Measurements from ENCODE around the gene ASPHD2. TPM values are rescaled to one million over a fixed set of nuclear protein-coding genes. Genes with fewer than 3 reads are reported as not detected.
A peak's percentile ranks its signal among the peaks of the same experiment; 100 is the strongest.

The ASPHD2 gene
- total RNA-seq, 1 experiment from 2014 or later, result 1.4 TPM

DNA sequence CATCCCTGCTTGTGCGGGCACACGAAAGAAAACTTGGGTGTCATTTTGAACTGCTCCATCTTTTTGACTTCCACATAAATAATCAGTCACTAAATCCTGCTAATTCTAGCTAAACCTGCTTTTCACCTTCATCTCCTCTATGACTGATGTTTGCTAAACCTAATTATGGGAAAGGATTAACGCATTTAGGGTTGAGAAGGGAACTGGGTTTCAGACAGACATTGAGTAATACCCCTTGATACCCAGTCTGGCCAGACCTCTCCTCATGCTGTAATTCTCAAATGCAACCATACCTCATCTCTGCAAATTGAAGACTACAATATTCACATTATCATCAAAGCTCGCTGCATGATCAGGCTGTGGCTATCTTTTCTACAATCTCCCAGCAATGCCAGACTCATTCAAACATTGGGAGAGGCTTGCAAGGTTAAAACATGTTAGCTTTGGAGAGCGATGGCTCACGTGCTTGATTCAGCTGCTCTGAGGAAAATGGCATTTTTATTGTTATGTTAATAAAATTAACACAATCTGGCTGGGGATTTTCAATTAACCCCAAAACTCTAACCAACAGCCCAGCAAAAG, 52.1 kb downstream of the ASPHD2 start:
- ChIA-PET CTCF (no interaction called here), POLR2A (ENCODE audit: low non-redundant PET) (no interaction called here)
- TF ChIP-seq, protein P1, sequence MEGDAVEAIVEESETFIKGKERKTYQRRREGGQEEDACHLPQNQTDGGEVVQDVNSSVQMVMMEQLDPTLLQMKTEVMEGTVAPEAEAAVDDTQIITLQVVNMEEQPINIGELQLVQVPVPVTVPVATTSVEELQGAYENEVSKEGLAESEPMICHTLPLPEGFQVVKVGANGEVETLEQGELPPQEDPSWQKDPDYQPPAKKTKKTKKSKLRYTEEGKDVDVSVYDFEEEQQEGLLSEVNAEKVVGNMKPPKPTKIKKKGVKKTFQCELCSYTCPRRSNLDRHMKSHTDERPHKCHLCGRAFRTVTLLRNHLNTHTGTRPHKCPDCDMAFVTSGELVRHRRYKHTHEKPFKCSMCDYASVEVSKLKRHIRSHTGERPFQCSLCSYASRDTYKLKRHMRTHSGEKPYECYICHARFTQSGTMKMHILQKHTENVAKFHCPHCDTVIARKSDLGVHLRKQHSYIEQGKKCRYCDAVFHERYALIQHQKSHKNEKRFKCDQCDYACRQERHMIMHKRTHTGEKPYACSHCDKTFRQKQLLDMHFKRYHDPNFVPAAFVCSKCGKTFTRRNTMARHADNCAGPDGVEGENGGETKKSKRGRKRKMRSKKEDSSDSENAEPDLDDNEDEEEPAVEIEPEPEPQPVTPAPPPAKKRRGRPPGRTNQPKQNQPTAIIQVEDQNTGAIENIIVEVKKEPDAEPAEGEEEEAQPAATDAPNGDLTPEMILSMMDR (conservative IDR thresholded peaks at IDR 0.05; ENCODE audit: low read depth, low read length), result no peak
- TF ChIP-seq EZH2 (IDR thresholded peaks at IDR 0.05; ENCODE audit: borderline replicate concordance, low read depth, low read length, poor library complexity, severe bottlenecking), result no peak
- no peaks in the 10 kb centered on the region for H3K9me3 ChIP-seq (ENCODE audit: low read depth, low read length, poor library complexity, severe bottlenecking)
- H3K36me3 ChIP-seq (ENCODE audit: insufficient read depth, low read length, poor library complexity, severe bottlenecking), result peaks cover 19% of the 10 kb centered on the region
- no peak for DNase-seq (ENCODE audit: low spot score)
- peak overlapping the region; percentile 33 for H3K4me3 ChIP-seq (ENCODE audit: low read depth, low read length, poor library complexity, severe bottlenecking)
- peaks cover 39% of the 10 kb centered on the region for H3K4me1 ChIP-seq (ENCODE audit: insufficient read depth, low read length, poor library complexity, severe bottlenecking)
- BruUV-seq (replicated peaks), result no TSS peak
- intact Hi-C loops (cut with micrococcal nuclease; ENCODE audit: unreplicated experiment), result no loop called here
- no peaks in the 10 kb centered on the region for H3K27me3 ChIP-seq (replicated peaks; ENCODE audit: insufficient read depth, low read depth, low read length, poor library complexity)
- peak overlapping the region; percentile 33 for H3K27ac ChIP-seq (ENCODE audit: low read depth, low read length, poor library complexity, severe bottlenecking)

DNA sequence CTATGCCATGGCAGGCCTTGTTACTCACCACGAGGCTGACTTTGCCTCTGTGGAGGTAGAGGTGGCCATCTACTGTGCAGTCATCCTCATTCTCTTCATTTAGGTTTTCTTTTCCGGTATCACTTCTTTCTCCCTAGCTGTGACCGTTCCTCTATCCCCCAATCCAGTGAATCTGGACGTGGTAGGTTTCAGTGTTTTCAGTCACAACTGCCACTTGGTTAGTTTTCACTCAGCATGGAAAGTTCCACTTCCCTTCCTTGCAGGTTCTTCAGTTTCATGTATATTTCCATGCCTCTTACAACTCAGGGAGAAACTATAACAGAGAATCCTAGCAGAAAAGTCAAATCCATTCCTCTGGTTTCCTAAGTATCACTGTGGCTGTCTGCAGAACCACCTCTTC, 52.6 kb downstream of the ASPHD2 start:
- intact Hi-C loops (cut with micrococcal nuclease; ENCODE audit: unreplicated experiment), result no loop called here
- ChIA-PET CTCF (no interaction called here), POLR2A (ENCODE audit: low non-redundant PET) (no interaction called here)
- H3K4me1 ChIP-seq (ENCODE audit: insufficient read depth, low read length, poor library complexity, severe bottlenecking), result peaks cover 39% of the 10 kb centered on the region
- no peak for DNase-seq (ENCODE audit: low spot score)
- no peaks in the 10 kb centered on the region for H3K27me3 ChIP-seq (replicated peaks; ENCODE audit: insufficient read depth, low read depth, low read length, poor library complexity)
- H3K27ac ChIP-seq (ENCODE audit: low read depth, low read length, poor library complexity, severe bottlenecking), result peak overlapping the region; percentile 33
- peaks cover 14% of the 10 kb centered on the region for H3K36me3 ChIP-seq (ENCODE audit: insufficient read depth, low read length, poor library complexity, severe bottlenecking)
- BruUV-seq (replicated peaks), result no TSS peak
- no peak overlapping the region for H3K4me3 ChIP-seq (ENCODE audit: low read depth, low read length, poor library complexity, severe bottlenecking)
- H3K9me3 ChIP-seq (ENCODE audit: low read depth, low read length, poor library complexity, severe bottlenecking), result no peaks in the 10 kb centered on the region
- TF ChIP-seq, protein P1 (conservative IDR thresholded peaks at IDR 0.05; ENCODE audit: low read depth, low read length), result no peak
- TF ChIP-seq EZH2 (IDR thresholded peaks at IDR 0.05; ENCODE audit: borderline replicate concordance, low read depth, low read length, poor library complexity, severe bottlenecking), result no peak

DNA sequence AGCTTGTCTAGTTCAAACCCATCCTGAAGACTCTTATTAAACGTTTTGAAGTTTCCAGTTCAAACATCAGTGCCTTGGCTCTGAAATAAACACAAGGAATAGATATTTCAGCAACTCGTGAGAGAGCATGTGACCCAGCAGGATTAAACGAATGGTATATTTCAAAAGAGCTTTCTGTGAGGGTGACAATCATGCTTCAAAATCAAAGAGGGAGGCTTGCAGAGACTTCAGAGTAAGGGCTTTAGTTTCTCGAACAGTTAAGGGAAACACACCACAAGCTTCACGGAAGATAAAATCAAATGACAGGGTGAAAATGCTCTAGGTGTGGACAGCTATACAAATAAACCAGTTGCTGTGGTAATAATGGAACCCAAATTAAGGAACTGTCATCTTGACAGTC, 53.1 kb downstream of the ASPHD2 start:
- ChIA-PET CTCF (interaction anchor here (0.5 kb wide), 1 partner anchor 118 kb away, joined by 6 read pairs; no protein-coding TSS in a partner anchor), POLR2A (ENCODE audit: low non-redundant PET) (no interaction called here)
- H3K27ac ChIP-seq (ENCODE audit: low read depth, low read length, poor library complexity, severe bottlenecking), result peak overlapping the region; percentile 33
- H3K27me3 ChIP-seq (replicated peaks; ENCODE audit: insufficient read depth, low read depth, low read length, poor library complexity), result no peaks in the 10 kb centered on the region
- intact Hi-C loops (cut with micrococcal nuclease; ENCODE audit: unreplicated experiment), result no loop called here
- TF ChIP-seq EZH2 (IDR thresholded peaks at IDR 0.05; ENCODE audit: borderline replicate concordance, low read depth, low read length, poor library complexity, severe bottlenecking), result no peak
- TF ChIP-seq, protein P1 (conservative IDR thresholded peaks at IDR 0.05; ENCODE audit: low read depth, low read length), result no peak
- peaks cover 39% of the 10 kb centered on the region for H3K4me1 ChIP-seq (ENCODE audit: insufficient read depth, low read length, poor library complexity, severe bottlenecking)
- peaks cover 10% of the 10 kb centered on the region for H3K36me3 ChIP-seq (ENCODE audit: insufficient read depth, low read length, poor library complexity, severe bottlenecking)
- no peaks in the 10 kb centered on the region for H3K9me3 ChIP-seq (ENCODE audit: low read depth, low read length, poor library complexity, severe bottlenecking)
- DNase-seq (ENCODE audit: low spot score), result no peak
- peak overlapping the region; percentile 97 for H3K4me3 ChIP-seq (ENCODE audit: low read depth, low read length, poor library complexity, severe bottlenecking)
- BruUV-seq (replicated peaks), result no TSS peak
